Chondrocyte (in vitro differentiated cells): ENCODE data around the gene TMEM165. TPM values are rescaled to one million over a fixed set of nuclear protein-coding genes. Genes with fewer than 3 reads are reported as not detected.
"Not testable (repeated sequence)": the region's sequence is repeated elsewhere in the genome, so short reads cannot be mapped to it uniquely, and the experiment has no call there.

Source experiments
- DNase-seq: peaks from one replicate; pipeline ENCODE4 v3.0.0; 2021; ENCODE audit warnings: mixed read lengths, low spot score
- H3K27ac Mint-ChIP-seq: one replicate; pipeline ENCODE4 v1.8.0; 2021; ENCODE audit warnings: mild to moderate bottlenecking, moderate library complexity, mixed read lengths; ENCODE audit not compliant: unreplicated experiment
- H3K27me3 Mint-ChIP-seq: 2 replicates; pipeline ENCODE4 v1.8.0; 2021; ENCODE audit warnings: low read depth, mixed read lengths
- H3K36me3 Mint-ChIP-seq: 2 replicates; pipeline ENCODE4 v1.8.0; 2021; ENCODE audit warnings: low read depth, mixed read lengths
- H3K4me1 Mint-ChIP-seq: 2 replicates; pipeline ENCODE4 v1.8.0; 2021; ENCODE audit warnings: low read depth, mild to moderate bottlenecking, mixed read lengths
- H3K4me3 Mint-ChIP-seq: one replicate; pipeline ENCODE4 v1.8.0; 2021; ENCODE audit warnings: mild to moderate bottlenecking, moderate library complexity, mixed read lengths; ENCODE audit not compliant: unreplicated experiment
- H3K9me3 Mint-ChIP-seq: 2 replicates; pipeline ENCODE4 v1.8.0; 2021; ENCODE audit warnings: low read depth, mixed read lengths
- total RNA-seq: library from RNA; stranded (reverse); gene quantifications from 3 replicates; pipeline ENCODE4 v1.2.1, GENCODE V29; 2021
- TF ChIP-seq, protein P1 (sequence below): fragments of 200-600 bp; sonication (generic); IDR thresholded peaks from 2 replicates; pipeline ENCODE4 v1.5.0; 2021; ENCODE audit warnings: antibody characterized with exemption, mild to moderate bottlenecking, moderate library complexity

TMEM165 gene
- total RNA-seq, 1 donor from 2014 or later = 111 TPM

GRCh38 chr4:55348466-55348865 is 47.3 kb upstream of the TMEM165 start:
- Mint-ChIP-seq H3K27ac (no peak overlapping the region), H3K9me3 (no peaks in the 10 kb centered on the region), H3K4me3 (no peak overlapping the region), H3K36me3 (peaks cover 5% of the 10 kb centered on the region), H3K27me3 (no peaks in the 10 kb centered on the region), H3K4me1 (peaks cover 23% of the 10 kb centered on the region)
- DNase-seq = no peak
- TF ChIP-seq, protein P1, sequence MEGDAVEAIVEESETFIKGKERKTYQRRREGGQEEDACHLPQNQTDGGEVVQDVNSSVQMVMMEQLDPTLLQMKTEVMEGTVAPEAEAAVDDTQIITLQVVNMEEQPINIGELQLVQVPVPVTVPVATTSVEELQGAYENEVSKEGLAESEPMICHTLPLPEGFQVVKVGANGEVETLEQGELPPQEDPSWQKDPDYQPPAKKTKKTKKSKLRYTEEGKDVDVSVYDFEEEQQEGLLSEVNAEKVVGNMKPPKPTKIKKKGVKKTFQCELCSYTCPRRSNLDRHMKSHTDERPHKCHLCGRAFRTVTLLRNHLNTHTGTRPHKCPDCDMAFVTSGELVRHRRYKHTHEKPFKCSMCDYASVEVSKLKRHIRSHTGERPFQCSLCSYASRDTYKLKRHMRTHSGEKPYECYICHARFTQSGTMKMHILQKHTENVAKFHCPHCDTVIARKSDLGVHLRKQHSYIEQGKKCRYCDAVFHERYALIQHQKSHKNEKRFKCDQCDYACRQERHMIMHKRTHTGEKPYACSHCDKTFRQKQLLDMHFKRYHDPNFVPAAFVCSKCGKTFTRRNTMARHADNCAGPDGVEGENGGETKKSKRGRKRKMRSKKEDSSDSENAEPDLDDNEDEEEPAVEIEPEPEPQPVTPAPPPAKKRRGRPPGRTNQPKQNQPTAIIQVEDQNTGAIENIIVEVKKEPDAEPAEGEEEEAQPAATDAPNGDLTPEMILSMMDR = no peak

DNA sequence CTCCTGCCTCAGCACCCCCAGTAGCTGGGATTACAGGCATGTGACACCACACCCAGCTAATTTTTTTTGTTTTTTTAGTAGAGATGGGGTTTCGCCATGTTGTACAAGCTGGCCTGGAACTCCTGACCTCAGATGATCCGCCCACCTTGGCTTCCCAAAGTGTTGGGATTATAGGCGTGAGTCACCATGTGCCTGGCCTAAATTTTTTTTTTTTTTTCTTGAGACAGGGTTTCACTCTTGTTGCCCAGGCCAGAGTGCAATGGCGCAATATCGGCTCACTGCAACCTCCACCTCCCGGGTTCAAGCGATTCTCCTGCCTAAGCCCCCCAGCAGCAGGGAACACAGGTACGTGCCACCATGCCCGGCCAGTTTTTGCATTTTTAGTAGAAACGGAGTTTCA is 44.9 kb upstream of the TMEM165 start:
- Mint-ChIP-seq H3K4me1 (peaks cover 20% of the 10 kb centered on the region), H3K36me3 (peaks cover 12% of the 10 kb centered on the region)
- H3K9me3 Mint-ChIP-seq, H3K27ac Mint-ChIP-seq, DNase-seq, H3K4me3 Mint-ChIP-seq, H3K27me3 Mint-ChIP-seq: not testable (repeated sequence)

- no peaks in the 10 kb centered on the region for H3K27me3 Mint-ChIP-seq
- TF ChIP-seq, protein P1 = no peak
- H3K4me3 Mint-ChIP-seq = no peak overlapping the region
- no peak for DNase-seq
- no peak overlapping the region for H3K27ac Mint-ChIP-seq
- H3K36me3 Mint-ChIP-seq = peaks cover 12% of the 10 kb centered on the region
- H3K4me1 Mint-ChIP-seq = peaks cover 24% of the 10 kb centered on the region
- no peaks in the 10 kb centered on the region for H3K9me3 Mint-ChIP-seq
These were observed 43.9 kb upstream of the TMEM165 start for GRCh38 chr4:55351824-55352223.

GRCh38 chr4:55352726-55353125 is 43.0 kb upstream of the TMEM165 start:
- H3K9me3 Mint-ChIP-seq = no peaks in the 10 kb centered on the region
- H3K27me3 Mint-ChIP-seq = no peaks in the 10 kb centered on the region
- H3K4me1 Mint-ChIP-seq = peaks cover 22% of the 10 kb centered on the region
- no peak overlapping the region for H3K4me3 Mint-ChIP-seq
- DNase-seq = no peak
- no peak overlapping the region for H3K27ac Mint-ChIP-seq
- peaks cover 12% of the 10 kb centered on the region for H3K36me3 Mint-ChIP-seq
- TF ChIP-seq, protein P1 = no peak

- not testable (repeated sequence) for H3K9me3 Mint-ChIP-seq, H3K27me3 Mint-ChIP-seq, H3K4me3 Mint-ChIP-seq, H3K27ac Mint-ChIP-seq, DNase-seq
- peaks cover 21% of the 10 kb centered on the region for H3K4me1 Mint-ChIP-seq
- H3K36me3 Mint-ChIP-seq = peaks cover 12% of the 10 kb centered on the region
These were observed 42.5 kb upstream of the TMEM165 start for GRCh38 chr4:55353228-55353747.

GRCh38 chr4:55354648-55355047 is 41.1 kb upstream of the TMEM165 start:
- Mint-ChIP-seq H3K27me3 (no peaks in the 10 kb centered on the region), H3K36me3 (peaks cover 12% of the 10 kb centered on the region), H3K4me1 (peaks cover 31% of the 10 kb centered on the region), H3K9me3 (no peaks in the 10 kb centered on the region), H3K4me3 (no peak overlapping the region), H3K27ac (no peak overlapping the region)
- TF ChIP-seq, protein P1 = no peak
- no peak for DNase-seq
